Measurements from ENCODE around the gene ZNRF2.

DNA sequence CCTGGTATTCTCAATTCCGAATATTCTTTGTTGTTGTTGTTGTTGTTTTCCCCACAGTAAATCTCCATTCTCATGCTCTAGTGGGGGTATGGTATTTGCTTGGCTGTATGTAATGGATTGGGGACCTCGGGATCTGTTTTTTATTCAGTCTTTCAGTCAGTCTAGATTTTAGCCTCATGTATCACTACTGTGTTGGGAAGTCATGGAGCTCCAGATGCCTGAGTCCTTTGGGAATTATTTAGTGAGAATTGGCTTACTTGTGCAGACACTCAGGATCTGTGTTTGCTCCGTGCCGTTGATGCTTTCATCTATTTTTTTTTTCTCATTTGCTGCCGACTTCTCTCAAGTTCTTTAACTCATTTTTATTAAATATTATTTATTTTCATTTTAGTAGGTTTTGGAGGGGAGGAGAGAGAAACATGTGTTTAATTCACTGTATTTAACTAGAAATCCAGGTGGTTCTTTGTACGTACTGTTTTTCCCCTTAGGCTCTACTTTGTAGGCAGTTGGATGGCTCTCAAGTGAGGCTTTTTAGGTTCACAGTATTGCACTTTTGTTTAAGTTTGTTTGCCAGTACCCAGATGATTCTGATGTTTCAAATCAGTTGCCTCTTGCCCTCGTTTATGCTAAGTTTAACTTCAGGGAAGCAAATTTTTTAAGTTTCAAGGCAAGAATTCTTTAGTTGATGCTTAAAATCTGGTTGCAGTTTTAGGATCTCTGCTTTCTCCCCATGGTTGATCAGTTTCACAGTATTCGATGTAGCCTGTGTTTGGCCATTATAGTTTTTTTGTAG is 36.9 kb downstream of the ZNRF2 start:
- TF ChIP-seq, protein P1, sequence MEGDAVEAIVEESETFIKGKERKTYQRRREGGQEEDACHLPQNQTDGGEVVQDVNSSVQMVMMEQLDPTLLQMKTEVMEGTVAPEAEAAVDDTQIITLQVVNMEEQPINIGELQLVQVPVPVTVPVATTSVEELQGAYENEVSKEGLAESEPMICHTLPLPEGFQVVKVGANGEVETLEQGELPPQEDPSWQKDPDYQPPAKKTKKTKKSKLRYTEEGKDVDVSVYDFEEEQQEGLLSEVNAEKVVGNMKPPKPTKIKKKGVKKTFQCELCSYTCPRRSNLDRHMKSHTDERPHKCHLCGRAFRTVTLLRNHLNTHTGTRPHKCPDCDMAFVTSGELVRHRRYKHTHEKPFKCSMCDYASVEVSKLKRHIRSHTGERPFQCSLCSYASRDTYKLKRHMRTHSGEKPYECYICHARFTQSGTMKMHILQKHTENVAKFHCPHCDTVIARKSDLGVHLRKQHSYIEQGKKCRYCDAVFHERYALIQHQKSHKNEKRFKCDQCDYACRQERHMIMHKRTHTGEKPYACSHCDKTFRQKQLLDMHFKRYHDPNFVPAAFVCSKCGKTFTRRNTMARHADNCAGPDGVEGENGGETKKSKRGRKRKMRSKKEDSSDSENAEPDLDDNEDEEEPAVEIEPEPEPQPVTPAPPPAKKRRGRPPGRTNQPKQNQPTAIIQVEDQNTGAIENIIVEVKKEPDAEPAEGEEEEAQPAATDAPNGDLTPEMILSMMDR (IDR thresholded peaks at IDR 0.05), result no peak
- TF ChIP-seq POLR2A (IDR thresholded peaks at IDR 0.05), result no peak

Data from ovary (tissue), 3 donors.